SW480 (cell line): Measurements from ENCODE around the gene KRT4.
"Not testable (repeated sequence)": the region's sequence is repeated elsewhere in the genome, so short reads cannot be mapped to it uniquely, and the experiment has no call there.

Source experiments
- DNase-seq: peaks from one replicate; pipeline ENCODE4 v3.0.0-alpha.2; 2016; ENCODE audit warnings: low spot score

Gene KRT4

GRCh38 chr12:52807544-52808470 is 6.1 kb downstream of the KRT4 start:
- no peak for DNase-seq

- DNase-seq, result no peak
Observed at GRCh38 chr12:52806821-52807543, 6.9 kb downstream of the KRT4 start.

- DNase-seq, result no peak
Observed at GRCh38 chr12:52806169-52806811, 7.6 kb downstream of the KRT4 start.

GRCh38 chr12:52805739-52806138 is 8.2 kb downstream of the KRT4 start:
- DNase-seq, result no peak

GRCh38 chr12:52805000-52805399 is 8.9 kb downstream of the KRT4 start:
- no peak for DNase-seq

GRCh38 chr12:52802442-52802841 is 11.5 kb downstream of the KRT4 start:
- no peak for DNase-seq

GRCh38 chr12:52801773-52802172 is 12.1 kb downstream of the KRT4 start:
- no peak for DNase-seq

- no peak for DNase-seq
Observed at GRCh38 chr12:52800259-52800917, 13.5 kb downstream of the KRT4 start.

- no peak for DNase-seq
Observed at GRCh38 chr12:52799505-52800211, 14.3 kb downstream of the KRT4 start.

GRCh38 chr12:52798671-52799504 is 15.0 kb downstream of the KRT4 start:
- DNase-seq, result peak; percentile 70

GRCh38 chr12:52798003-52798670 is 15.8 kb downstream of the KRT4 start:
- peak; percentile 33 for DNase-seq

- no peak for DNase-seq
Observed at GRCh38 chr12:52797529-52797894, 16.4 kb downstream of the KRT4 start.

GRCh38 chr12:52796839-52797528 is 16.9 kb downstream of the KRT4 start:
- no peak for DNase-seq

- DNase-seq, result no peak
Observed at GRCh38 chr12:52796429-52796794, 17.5 kb downstream of the KRT4 start.

- no peak for DNase-seq
Observed at GRCh38 chr12:52795694-52796428, 18.1 kb downstream of the KRT4 start, which contains the start of gene KRT3. KRT3 (minus strand) TSS chr12:52796117; CDS start chr12:52796042, 75 bp downstream.

- DNase-seq, result not testable (repeated sequence)
Observed at GRCh38 chr12:52795332-52795674, 18.6 kb downstream of the KRT4 start.

- DNase-seq, result peak; percentile 80
Observed at GRCh38 chr12:52794479-52795331, 19.2 kb downstream of the KRT4 start.
